DND-41 (cell line): ENCODE measurements around the gene FBXL13.

ENCODE experiments used
- ATAC-seq: fragments of 200-7000 bp; cut with Tn5 transposase; 3 replicates; pipeline ENCODE4 v1.9.1; 2021; ENCODE audit warnings: low read depth; ENCODE audit not compliant: insufficient read depth
- DNase-seq: peaks from one replicate; pipeline ENCODE4 v3.0.0-alpha.2; 2020
- H2AFZ ChIP-seq: 2 replicates; pipeline ENCODE4 v1.6.0; 2012; ENCODE audit warnings: low read depth, low read length
- H3K27ac ChIP-seq: 2 replicates; pipeline ENCODE4 v1.5.1; 2012; ENCODE audit warnings: low read length, inconsistent platforms
- H3K27me3 ChIP-seq: fragments of 200-600 bp; sonication (generic); 2 replicates; pipeline ENCODE4 v1.6.0; 2012; ENCODE audit warnings: low read length, mild to moderate bottlenecking, inconsistent platforms; ENCODE audit not compliant: insufficient read depth, poor library complexity
- H3K36me3 ChIP-seq: 2 replicates; pipeline ENCODE4 v1.5.1; 2012; ENCODE audit warnings: low read length, inconsistent platforms; ENCODE audit not compliant: insufficient read depth
- H3K4me1 ChIP-seq: 2 replicates; pipeline ENCODE4 v1.5.1; 2012; ENCODE audit warnings: mild to moderate bottlenecking, low read length; ENCODE audit not compliant: insufficient read depth
- H3K4me2 ChIP-seq: 2 replicates; pipeline ENCODE4 v1.6.0; 2012; ENCODE audit warnings: mild to moderate bottlenecking, moderate library complexity, low read length, inconsistent platforms; ENCODE audit not compliant: insufficient read depth
- H3K4me3 ChIP-seq, 2 experiments: fragments of 200-600 bp in 1 of 2; shearing (Covaris generic) in 1 of 2; 2 replicates each; pipeline ENCODE4 v1.5.1; 2012 to 2016; ENCODE audit warnings: inconsistent platforms in 2 of 2, low read length in 2 of 2, mild to moderate bottlenecking in 2 of 2, low read depth in 1 of 2, moderate library complexity in 1 of 2
- H3K79me2 ChIP-seq: 2 replicates; pipeline ENCODE4 v1.6.0; 2012; ENCODE audit warnings: low read length, inconsistent platforms; ENCODE audit not compliant: insufficient read depth
- H3K9ac ChIP-seq: 2 replicates; pipeline ENCODE4 v1.6.0; 2012; ENCODE audit warnings: low read depth, mild to moderate bottlenecking, inconsistent platforms, low read length, moderate library complexity
- H3K9me3 ChIP-seq: 2 replicates; pipeline ENCODE4 v1.5.1; 2012; ENCODE audit warnings: low read length, moderate library complexity, mild to moderate bottlenecking, inconsistent platforms; ENCODE audit not compliant: insufficient read depth, severe bottlenecking
- H4K20me1 ChIP-seq: 2 replicates; pipeline ENCODE4 v1.6.0; 2012; ENCODE audit warnings: low read length; ENCODE audit not compliant: insufficient read depth
- CTCF ChIP-seq: IDR thresholded peaks from 2 replicates; pipeline ENCODE4 v1.5.1; 2012; ENCODE audit warnings: borderline replicate concordance, low read length, moderate library complexity, mild to moderate bottlenecking; ENCODE audit not compliant: poor library complexity, severe bottlenecking; ENCODE audit errors: extremely low read depth
- EZH2 ChIP-seq: IDR thresholded peaks from 3 replicates; pipeline ENCODE4 v1.6.1; 2012; ENCODE audit warnings: borderline replicate concordance, low read depth, mild to moderate bottlenecking, moderate library complexity, low read length, inconsistent platforms; ENCODE audit not compliant: severe bottlenecking

FBXL13 gene

GRCh38 chr7:102875700-102876295 is 198.8 kb downstream of the FBXL13 start:
- no peak overlapping the region for H3K4me3 ChIP-seq
- DNase-seq, result no peak

GRCh38 chr7:102874966-102875365 is 199.6 kb downstream of the FBXL13 start:
- no peak overlapping the region for H3K4me3 ChIP-seq

More at GRCh38 chr7:102875700-102876295, 198.8 kb downstream of the FBXL13 start:
- Histone ChIP-seq H3K27me3 (peaks cover 10% of the 10 kb centered on the region), H2AFZ (no peak overlapping the region), H3K9me3 (no peaks in the 10 kb centered on the region), H3K27ac (no peak overlapping the region), H3K36me3 (no peaks in the 10 kb centered on the region), H3K79me2 (no peaks in the 10 kb centered on the region), H3K4me1 (no peaks in the 10 kb centered on the region), H3K9ac (no peak overlapping the region), H3K4me2 (no peak overlapping the region), H4K20me1 (no peaks in the 10 kb centered on the region)
- ATAC-seq, result no peak; the same call in 2 of the 3 replicates
- no peak for TF ChIP-seq CTCF
- TF ChIP-seq EZH2, result no peak

GRCh38 chr7:102874166-102874829 is 200.3 kb downstream of the FBXL13 start:
- H3K27ac ChIP-seq, result no peak overlapping the region
- no peak for DNase-seq

More at GRCh38 chr7:102874966-102875365, 199.6 kb downstream of the FBXL13 start:
- no peaks in the 10 kb centered on the region for H3K79me2 ChIP-seq
- H3K36me3 ChIP-seq, result no peaks in the 10 kb centered on the region
- no peak overlapping the region for H3K4me2 ChIP-seq
- H3K27me3 ChIP-seq, result peaks cover 10% of the 10 kb centered on the region
- no peak overlapping the region for H3K27ac ChIP-seq
- no peak overlapping the region for H2AFZ ChIP-seq
- no peak for ATAC-seq
- no peak for DNase-seq
- no peaks in the 10 kb centered on the region for H3K9me3 ChIP-seq
- H4K20me1 ChIP-seq, result no peaks in the 10 kb centered on the region
- H3K9ac ChIP-seq, result no peak overlapping the region
- H3K4me1 ChIP-seq, result no peaks in the 10 kb centered on the region
- TF ChIP-seq CTCF (no peak), EZH2 (no peak)

More at GRCh38 chr7:102874166-102874829, 200.3 kb downstream of the FBXL13 start:
- Histone ChIP-seq H3K36me3 (no peaks in the 10 kb centered on the region), H3K4me1 (no peaks in the 10 kb centered on the region), H3K9ac (no peak overlapping the region), H4K20me1 (no peaks in the 10 kb centered on the region), H2AFZ (no peak overlapping the region), H3K9me3 (no peaks in the 10 kb centered on the region), H3K27me3 (peaks cover 10% of the 10 kb centered on the region), H3K4me2 (no peak overlapping the region), H3K4me3 (no peak overlapping the region), H3K79me2 (no peaks in the 10 kb centered on the region)
- ATAC-seq, result no peak
- no peak for TF ChIP-seq CTCF
- TF ChIP-seq EZH2, result no peak
